Measurements from ENCODE around the gene C3orf70.

The C3orf70 gene

DNA sequence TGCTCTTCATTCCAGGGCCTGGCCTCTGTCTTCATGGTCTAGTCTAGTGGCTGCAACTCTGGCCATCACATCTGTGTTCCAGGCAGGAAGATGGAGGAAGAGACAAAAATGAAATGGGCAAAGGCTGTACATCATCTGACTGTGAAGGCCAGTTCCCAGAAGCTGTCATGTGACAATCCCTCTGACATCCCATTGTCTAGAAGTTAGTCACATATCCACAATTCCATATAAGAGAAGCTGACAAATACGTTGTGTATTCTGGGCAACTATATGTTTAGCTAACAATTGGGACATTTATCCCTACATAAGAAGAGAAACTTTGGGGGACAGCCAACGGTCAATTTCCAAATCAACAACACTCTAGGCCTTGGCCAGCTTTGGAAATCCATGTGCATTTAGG lies 34.5 kb upstream of the C3orf70 start:
- Histone ChIP-seq H3K27me3 (ENCODE audit: insufficient read depth, poor library complexity, severe bottlenecking) (no peaks in the 10 kb centered on the region), H3K27ac (replicated peaks) (no peak overlapping the region), H3K4me3 (replicated peaks; ENCODE audit: insufficient read depth, low read length) (no peak overlapping the region)
- DNase-seq (ENCODE audit: low read depth in 1 of 2, low spot score in 1 of 2), result no peak
- TF ChIP-seq, protein P1, sequence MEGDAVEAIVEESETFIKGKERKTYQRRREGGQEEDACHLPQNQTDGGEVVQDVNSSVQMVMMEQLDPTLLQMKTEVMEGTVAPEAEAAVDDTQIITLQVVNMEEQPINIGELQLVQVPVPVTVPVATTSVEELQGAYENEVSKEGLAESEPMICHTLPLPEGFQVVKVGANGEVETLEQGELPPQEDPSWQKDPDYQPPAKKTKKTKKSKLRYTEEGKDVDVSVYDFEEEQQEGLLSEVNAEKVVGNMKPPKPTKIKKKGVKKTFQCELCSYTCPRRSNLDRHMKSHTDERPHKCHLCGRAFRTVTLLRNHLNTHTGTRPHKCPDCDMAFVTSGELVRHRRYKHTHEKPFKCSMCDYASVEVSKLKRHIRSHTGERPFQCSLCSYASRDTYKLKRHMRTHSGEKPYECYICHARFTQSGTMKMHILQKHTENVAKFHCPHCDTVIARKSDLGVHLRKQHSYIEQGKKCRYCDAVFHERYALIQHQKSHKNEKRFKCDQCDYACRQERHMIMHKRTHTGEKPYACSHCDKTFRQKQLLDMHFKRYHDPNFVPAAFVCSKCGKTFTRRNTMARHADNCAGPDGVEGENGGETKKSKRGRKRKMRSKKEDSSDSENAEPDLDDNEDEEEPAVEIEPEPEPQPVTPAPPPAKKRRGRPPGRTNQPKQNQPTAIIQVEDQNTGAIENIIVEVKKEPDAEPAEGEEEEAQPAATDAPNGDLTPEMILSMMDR (IDR thresholded peaks at IDR 0.05; ENCODE audit: insufficient read depth, low read length), result no peak

DNA sequence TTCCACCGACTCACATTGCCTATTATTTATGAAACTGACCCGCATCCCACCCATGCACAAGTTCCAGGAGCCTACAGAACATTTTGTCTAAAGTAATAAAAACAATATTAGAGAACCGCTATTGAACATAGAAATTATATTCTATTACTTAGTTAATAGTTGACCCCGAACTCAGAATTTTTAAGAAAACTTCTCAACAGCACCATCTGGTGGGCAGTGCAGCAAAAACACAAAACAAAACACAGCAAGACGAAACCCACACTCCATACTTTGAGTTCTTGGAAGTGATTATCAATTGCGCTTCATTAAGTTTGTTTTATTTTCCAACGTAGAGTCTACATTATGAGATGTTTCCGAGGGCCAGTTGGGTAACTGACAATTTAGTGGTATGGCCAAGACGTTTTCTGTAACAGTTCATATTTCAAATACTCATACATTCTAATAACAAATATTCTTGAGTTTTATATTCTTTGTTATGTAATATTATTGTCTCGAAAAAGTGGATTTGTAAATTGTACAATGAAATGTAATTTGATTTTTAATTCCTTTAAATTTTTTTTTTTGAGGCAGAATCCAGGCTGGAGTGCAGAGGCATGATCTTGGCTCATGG lies 24.0 kb upstream of the C3orf70 start:
- no peaks in the 10 kb centered on the region for H3K27me3 ChIP-seq (ENCODE audit: insufficient read depth, poor library complexity, severe bottlenecking)
- no peak for TF ChIP-seq POLR2AphosphoS5 (IDR thresholded peaks at IDR 0.05; ENCODE audit: low read depth)
- TF ChIP-seq, protein P1 (IDR thresholded peaks at IDR 0.05; ENCODE audit: insufficient read depth, low read length), result peak; percentile 28
- TF ChIP-seq, protein P2, sequence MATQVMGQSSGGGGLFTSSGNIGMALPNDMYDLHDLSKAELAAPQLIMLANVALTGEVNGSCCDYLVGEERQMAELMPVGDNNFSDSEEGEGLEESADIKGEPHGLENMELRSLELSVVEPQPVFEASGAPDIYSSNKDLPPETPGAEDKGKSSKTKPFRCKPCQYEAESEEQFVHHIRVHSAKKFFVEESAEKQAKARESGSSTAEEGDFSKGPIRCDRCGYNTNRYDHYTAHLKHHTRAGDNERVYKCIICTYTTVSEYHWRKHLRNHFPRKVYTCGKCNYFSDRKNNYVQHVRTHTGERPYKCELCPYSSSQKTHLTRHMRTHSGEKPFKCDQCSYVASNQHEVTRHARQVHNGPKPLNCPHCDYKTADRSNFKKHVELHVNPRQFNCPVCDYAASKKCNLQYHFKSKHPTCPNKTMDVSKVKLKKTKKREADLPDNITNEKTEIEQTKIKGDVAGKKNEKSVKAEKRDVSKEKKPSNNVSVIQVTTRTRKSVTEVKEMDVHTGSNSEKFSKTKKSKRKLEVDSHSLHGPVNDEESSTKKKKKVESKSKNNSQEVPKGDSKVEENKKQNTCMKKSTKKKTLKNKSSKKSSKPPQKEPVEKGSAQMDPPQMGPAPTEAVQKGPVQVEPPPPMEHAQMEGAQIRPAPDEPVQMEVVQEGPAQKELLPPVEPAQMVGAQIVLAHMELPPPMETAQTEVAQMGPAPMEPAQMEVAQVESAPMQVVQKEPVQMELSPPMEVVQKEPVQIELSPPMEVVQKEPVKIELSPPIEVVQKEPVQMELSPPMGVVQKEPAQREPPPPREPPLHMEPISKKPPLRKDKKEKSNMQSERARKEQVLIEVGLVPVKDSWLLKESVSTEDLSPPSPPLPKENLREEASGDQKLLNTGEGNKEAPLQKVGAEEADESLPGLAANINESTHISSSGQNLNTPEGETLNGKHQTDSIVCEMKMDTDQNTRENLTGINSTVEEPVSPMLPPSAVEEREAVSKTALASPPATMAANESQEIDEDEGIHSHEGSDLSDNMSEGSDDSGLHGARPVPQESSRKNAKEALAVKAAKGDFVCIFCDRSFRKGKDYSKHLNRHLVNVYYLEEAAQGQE (IDR thresholded peaks at IDR 0.05; ENCODE audit: insufficient replicate concordance, low read depth), result no peak
- no peak overlapping the region for H3K4me3 ChIP-seq (replicated peaks; ENCODE audit: insufficient read depth, low read length)
- H3K27ac ChIP-seq (replicated peaks), result no peak overlapping the region
- DNase-seq (ENCODE audit: low read depth in 1 of 2, low spot score in 1 of 2), result peak in 1 of 2 experiments; percentile 42

DNA sequence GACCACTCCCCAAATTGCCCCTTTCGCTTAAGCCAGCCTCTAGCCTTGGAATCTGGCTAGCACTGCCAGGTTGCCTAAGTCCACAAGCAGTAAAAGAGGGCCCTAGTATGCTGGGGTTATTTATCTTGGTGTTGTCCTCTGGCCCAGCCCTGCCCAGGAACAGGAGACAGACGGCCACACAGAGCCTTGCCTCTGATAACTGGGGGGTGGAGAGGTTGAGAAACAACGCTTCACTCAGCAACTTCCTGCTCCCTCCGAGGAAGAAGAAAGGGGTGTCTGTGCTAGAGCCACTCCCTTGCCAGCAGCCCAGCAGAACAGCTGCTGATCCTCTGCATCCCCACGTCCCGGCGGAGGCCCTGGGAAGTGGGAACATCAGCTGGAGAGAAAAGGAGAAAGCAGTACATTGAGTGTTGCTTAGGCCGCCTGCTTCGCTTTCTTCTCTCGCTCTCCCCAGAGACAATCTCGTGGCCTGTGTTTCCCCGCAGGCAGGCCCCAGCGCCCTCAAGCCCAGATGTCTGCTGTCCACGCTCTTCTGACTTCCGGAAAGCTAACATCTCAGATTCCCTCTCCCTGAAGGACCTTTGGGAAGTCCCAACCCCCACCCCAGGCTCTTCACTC lies 22.6 kb upstream of the C3orf70 start:
- peak overlapping the region; percentile 77 for H3K27ac ChIP-seq (replicated peaks)
- DNase-seq (ENCODE audit: low read depth in 1 of 2, low spot score in 1 of 2), result peak; percentile 46 to 87
- no peaks in the 10 kb centered on the region for H3K27me3 ChIP-seq (ENCODE audit: insufficient read depth, poor library complexity, severe bottlenecking)
- no peak overlapping the region for H3K4me3 ChIP-seq (replicated peaks; ENCODE audit: insufficient read depth, low read length)
- TF ChIP-seq, protein P2 (IDR thresholded peaks at IDR 0.05; ENCODE audit: insufficient replicate concordance, low read depth), result no peak
- peak; percentile 62; the same call in 1 of the 2 replicates for TF ChIP-seq POLR2AphosphoS5 (IDR thresholded peaks at IDR 0.05; ENCODE audit: low read depth)

DNA sequence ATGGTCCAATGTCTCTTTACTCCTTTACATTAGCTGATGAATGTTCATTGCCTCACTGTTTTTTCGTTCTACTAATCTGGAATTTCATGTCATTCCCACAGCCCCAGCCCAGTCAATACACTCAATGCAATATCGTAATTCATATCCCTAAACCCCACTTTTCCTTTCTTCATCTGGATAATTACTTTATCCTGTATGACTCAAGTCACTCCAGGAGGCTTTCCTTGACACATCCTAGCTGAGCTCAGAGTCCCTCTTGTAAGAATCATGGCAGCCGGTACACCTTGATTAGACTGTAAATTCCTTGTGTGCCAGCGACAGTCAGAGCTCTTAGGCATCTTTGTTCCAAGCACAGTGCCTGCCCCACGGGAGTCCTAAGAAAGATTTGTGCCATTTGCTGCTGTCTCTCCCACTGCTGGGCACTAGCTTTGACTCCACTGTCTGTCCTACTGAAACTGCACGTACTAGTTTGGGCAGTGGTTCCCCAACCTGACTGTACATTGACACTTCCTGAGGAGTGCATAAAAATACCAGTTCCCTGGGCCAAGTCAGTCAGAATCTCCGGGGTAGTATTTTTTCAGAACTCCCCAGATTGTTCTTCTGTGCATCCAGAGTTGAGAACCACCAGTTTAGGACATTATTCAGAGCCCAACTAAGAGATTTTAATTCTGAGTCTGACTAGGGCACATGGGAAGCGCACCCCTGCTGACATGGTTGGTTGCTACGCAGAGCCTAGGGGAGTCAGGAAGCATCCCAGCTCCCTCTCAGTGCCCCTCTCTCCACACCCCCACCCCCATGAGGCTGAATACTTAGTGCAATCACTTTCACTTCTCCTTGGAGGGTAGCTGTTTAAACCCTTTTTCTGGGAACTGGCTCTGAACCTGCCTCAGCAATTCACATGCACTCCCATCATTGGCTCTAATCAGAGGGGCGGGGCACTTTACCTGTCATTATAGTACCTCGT lies 19.5 kb upstream of the C3orf70 start:
- no peak overlapping the region for H3K4me3 ChIP-seq (replicated peaks; ENCODE audit: insufficient read depth, low read length)
- DNase-seq (ENCODE audit: low read depth in 1 of 2, low spot score in 1 of 2), result no peak
- TF ChIP-seq, protein P1 (IDR thresholded peaks at IDR 0.05; ENCODE audit: insufficient read depth, low read length), result no peak
- TF ChIP-seq GABPA (IDR thresholded peaks at IDR 0.05; ENCODE audit: low read depth), result no peak
- TF ChIP-seq POLR2AphosphoS5 (IDR thresholded peaks at IDR 0.05; ENCODE audit: low read depth), result no peak
- no peak overlapping the region for H3K27ac ChIP-seq (replicated peaks)
- H3K27me3 ChIP-seq (ENCODE audit: insufficient read depth, poor library complexity, severe bottlenecking), result no peaks in the 10 kb centered on the region
